Endothelial cell of umbilical vein (primary cell): Measurements from ENCODE around the gene FAM228B. TPM values are rescaled to one million over a fixed set of nuclear protein-coding genes. Genes with fewer than 3 reads are reported as not detected.

Source experiments
- BruUV-seq: library from RNA; stranded (reverse); fragments of 400-500 nt; replicated peaks from 2 replicates; lab custom pipeline; 2021; lab: Mats Ljungman, UMichigan
- CTCF ChIA-PET: fragments of 300-600, 350-600 bp; sonication (Branson Sonifier 250); formaldehyde crosslinking; loops from one replicate; lab custom pipeline; 2021; ENCODE audit warnings: antibody characterized with exemption, inconsistent platforms; lab: Charles Lee
- POLR2A ChIA-PET: fragments of 300-600, 350-600 bp; sonication (Branson Sonifier 250); formaldehyde crosslinking; loops from one replicate; lab custom pipeline; 2021; ENCODE audit warnings: antibody characterized with exemption, inconsistent platforms; lab: Charles Lee
- DNase-seq: peaks from one replicate; pipeline ENCODE4 v3.0.0-alpha.2; 2011; ENCODE audit warnings: low read depth, low spot score
- FAIRE-seq: peaks from 2 replicates; lab custom pipeline; 2011; peaks lifted over from hg19 to GRCh38; lab: Jason Lieb, UNC
- H2AFZ ChIP-seq: 2 replicates; pipeline ENCODE4 v1.6.0; 2012; ENCODE audit warnings: low read depth, low read length, control low read depth, inconsistent platforms
- H3K27ac ChIP-seq: 2 replicates; pipeline ENCODE4 v1.5.1; 2011; ENCODE audit warnings: low read depth, mild to moderate bottlenecking, control low read depth, low read length, moderate library complexity; ENCODE audit not compliant: insufficient read depth
- H3K27me3 ChIP-seq, 2 experiments: 2 replicates each; pipeline versions ENCODE4 v1.6.0 to v1.6.1; 2011; ENCODE audit warnings: low read length in 2 of 2, mixed read lengths in 1 of 2; ENCODE audit not compliant: control insufficient read depth in 2 of 2, insufficient read depth in 2 of 2
- H3K36me3 ChIP-seq, 2 experiments: 2 replicates in 1 of 2; 3 replicates in 1 of 2; pipeline ENCODE4 v1.5.1; 2011; ENCODE audit warnings: low read length in 2 of 2, mild to moderate bottlenecking in 1 of 2, moderate library complexity in 1 of 2; ENCODE audit not compliant: control insufficient read depth in 2 of 2, insufficient read depth in 2 of 2; ENCODE audit errors: extremely low read depth in 1 of 2
- H3K4me1 ChIP-seq: 3 replicates; pipeline ENCODE4 v1.5.1; 2011; ENCODE audit warnings: mild to moderate bottlenecking, low read length; ENCODE audit not compliant: control insufficient read depth, insufficient read depth; ENCODE audit errors: extremely low read depth
- H3K4me2 ChIP-seq: 2 replicates; pipeline ENCODE4 v1.6.1; 2011; ENCODE audit warnings: low read length, control low read depth, mixed read lengths; ENCODE audit not compliant: insufficient read depth
- H3K4me3 ChIP-seq, 3 experiments: fragments of 200-600 bp in 1 of 3; sonication (generic), shearing (Covaris generic) in 1 of 3; replicated peaks in 1 of 3; 2 replicates each; pipeline ENCODE4 v1.5.1; 2011 to 2016; ENCODE audit warnings: control low read depth in 3 of 3, low read length in 3 of 3, mild to moderate bottlenecking in 2 of 3, inconsistent platforms in 1 of 3, low read depth in 1 of 3, moderate library complexity in 1 of 3; ENCODE audit not compliant: insufficient read depth in 1 of 3
- H3K79me2 ChIP-seq: 2 replicates; pipeline ENCODE4 v1.6.0; 2012; ENCODE audit warnings: low read length, inconsistent platforms; ENCODE audit not compliant: control insufficient read depth, insufficient read depth
- H3K9ac ChIP-seq: replicated peaks from 2 replicates; pipeline ENCODE3; 2011; ENCODE audit warnings: low read length, control low read depth; ENCODE audit not compliant: insufficient read depth; ENCODE audit errors: extremely low read depth
- H3K9me1 ChIP-seq: replicated peaks from 3 replicates; pipeline ENCODE4 v1.6.0; 2011; ENCODE audit warnings: mild to moderate bottlenecking, low read length; ENCODE audit not compliant: control insufficient read depth, insufficient read depth; ENCODE audit errors: extremely low read depth
- H3K9me3 ChIP-seq: replicated peaks from 2 replicates; pipeline ENCODE4 v1.5.1; 2012; ENCODE audit warnings: low read length, inconsistent platforms; ENCODE audit not compliant: control insufficient read depth, insufficient read depth
- H4K20me1 ChIP-seq: replicated peaks from 2 replicates; pipeline ENCODE3; 2011; ENCODE audit warnings: mild to moderate bottlenecking, low read length; ENCODE audit not compliant: control insufficient read depth, insufficient read depth; ENCODE audit errors: extremely low read depth
- EZH2 ChIP-seq: IDR thresholded peaks from 2 replicates; pipeline ENCODE4 v1.6.1; 2012; ENCODE audit warnings: borderline replicate concordance, low read depth, mild to moderate bottlenecking, moderate library complexity, low read length, inconsistent platforms; ENCODE audit not compliant: severe bottlenecking
- GATA2 ChIP-seq: IDR thresholded peaks from 2 replicates; pipeline ENCODE4 v1.7.0; 2011; ENCODE audit warnings: low read depth, mild to moderate bottlenecking, moderate library complexity, mixed read lengths, low read length; ENCODE audit not compliant: insufficient read length, insufficient read depth
- JUN ChIP-seq: IDR thresholded peaks from 2 replicates; pipeline ENCODE4 v1.6.1; 2011; ENCODE audit warnings: borderline replicate concordance, low read depth; ENCODE audit not compliant: insufficient read length, insufficient read depth
- POLR2A ChIP-seq: IDR thresholded peaks from 2 replicates; pipeline ENCODE4 v1.6.1; 2012; ENCODE audit warnings: low read depth, mild to moderate bottlenecking, control low read depth, low read length
- POLR2AphosphoS5 ChIP-seq: IDR thresholded peaks from 2 replicates; pipeline ENCODE4 v1.6.1; 2012; ENCODE audit warnings: low read depth, mild to moderate bottlenecking, control low read depth, low read length, moderate library complexity; ENCODE audit not compliant: insufficient read depth
- dilution Hi-C: fragments of 300-500 bp; cut with MboI; formaldehyde crosslinking; loops from one replicate; pipeline ENCODE4 v1.15.0; 2019; ENCODE audit warnings: low sequenced_read_pairs; ENCODE audit not compliant: extremely low pct_ligation_motif_present
- intact Hi-C: fragments of 100-400 bp; cut with micrococcal nuclease; formaldehyde crosslinking; loops from one replicate; pipeline ENCODE4 v1.10.0; 2022
- polyA plus RNA-seq, 4 experiments: library from polyadenylated mRNA; depleted of rRNA in 3 of 4; stranded (reverse) in 3 of 4; unstranded in 1 of 4; fragments of >200 nt; gene quantifications; 2 replicates each; pipeline versions ENCODE4 v1.2.1 to v1.2.3, GENCODE V29; 2011 to 2012; ENCODE audit warnings: missing spikeins in 1 of 4
- total RNA-seq: library from RNA; stranded (reverse); gene quantifications from 2 replicates; pipeline ENCODE4 v1.2.3, GENCODE V29; 2021
- TF ChIP-seq, protein P1 (sequence below), 2 donors: IDR thresholded peaks; 1 replicate in 1 of 2; 2 replicates in 1 of 2; pipeline ENCODE4 v1.5.1; 2011; ENCODE audit warnings: low read length in 2 of 2, mild to moderate bottlenecking in 2 of 2, moderate library complexity in 2 of 2, control low read depth in 1 of 2, inconsistent platforms in 1 of 2, low read depth in 1 of 2; ENCODE audit not compliant: insufficient read depth in 1 of 2; ENCODE audit errors: extremely low read depth in 1 of 2
- TF ChIP-seq, protein P2 (sequence below): IDR thresholded peaks from 2 replicates; pipeline ENCODE4 v1.6.1; 2011; ENCODE audit not compliant: insufficient read depth, insufficient read length

Gene FAM228B
- total and polyA plus RNA-seq, 2 donors (not counting 3 experiments of a cell fraction or from before 2014, with no cell fraction given) = 1.6 to 11.9 TPM

DNA sequence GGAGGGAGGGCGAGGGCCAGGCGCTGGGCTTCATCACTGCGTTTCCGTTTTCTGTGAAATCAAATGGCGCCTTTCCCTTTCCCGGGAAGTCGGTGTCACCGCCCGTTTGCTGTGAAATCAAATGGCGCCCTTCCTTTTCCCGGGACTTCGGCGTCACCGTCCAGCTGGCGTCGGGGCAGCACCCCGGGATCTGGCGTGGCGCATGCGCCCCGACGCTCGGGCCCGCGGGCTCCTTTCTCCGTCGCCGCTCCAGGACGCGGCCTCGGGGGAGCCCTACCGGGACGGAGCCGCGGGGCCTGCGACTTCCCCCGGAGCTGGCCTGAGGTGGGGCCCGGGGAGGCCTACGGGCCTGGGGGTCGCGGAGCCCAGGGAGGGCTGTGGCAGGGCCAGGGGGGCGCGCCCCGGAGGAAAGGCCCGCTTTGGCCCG is 51.6 kb downstream of the FAM228B start, which contains the start of gene FAM228A:
FAM228A (plus strand) TSS at position 203 of the 427 bp plus-strand sequence. CDS start 428 bp downstream, outside the sequence.
- TF ChIP-seq JUN (no peak), EZH2 (no peak), POLR2AphosphoS5 (no peak), GATA2 (no peak), POLR2A (no peak)
- TF ChIP-seq, protein P1, sequence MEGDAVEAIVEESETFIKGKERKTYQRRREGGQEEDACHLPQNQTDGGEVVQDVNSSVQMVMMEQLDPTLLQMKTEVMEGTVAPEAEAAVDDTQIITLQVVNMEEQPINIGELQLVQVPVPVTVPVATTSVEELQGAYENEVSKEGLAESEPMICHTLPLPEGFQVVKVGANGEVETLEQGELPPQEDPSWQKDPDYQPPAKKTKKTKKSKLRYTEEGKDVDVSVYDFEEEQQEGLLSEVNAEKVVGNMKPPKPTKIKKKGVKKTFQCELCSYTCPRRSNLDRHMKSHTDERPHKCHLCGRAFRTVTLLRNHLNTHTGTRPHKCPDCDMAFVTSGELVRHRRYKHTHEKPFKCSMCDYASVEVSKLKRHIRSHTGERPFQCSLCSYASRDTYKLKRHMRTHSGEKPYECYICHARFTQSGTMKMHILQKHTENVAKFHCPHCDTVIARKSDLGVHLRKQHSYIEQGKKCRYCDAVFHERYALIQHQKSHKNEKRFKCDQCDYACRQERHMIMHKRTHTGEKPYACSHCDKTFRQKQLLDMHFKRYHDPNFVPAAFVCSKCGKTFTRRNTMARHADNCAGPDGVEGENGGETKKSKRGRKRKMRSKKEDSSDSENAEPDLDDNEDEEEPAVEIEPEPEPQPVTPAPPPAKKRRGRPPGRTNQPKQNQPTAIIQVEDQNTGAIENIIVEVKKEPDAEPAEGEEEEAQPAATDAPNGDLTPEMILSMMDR (IDR thresholded peaks at IDR 0.05; ENCODE audit: extremely low read depth in 1 of 2, insufficient read depth in 1 of 2, low read depth in 1 of 2, low read length in 2 of 2) = no peak
- TF ChIP-seq, protein P2, sequence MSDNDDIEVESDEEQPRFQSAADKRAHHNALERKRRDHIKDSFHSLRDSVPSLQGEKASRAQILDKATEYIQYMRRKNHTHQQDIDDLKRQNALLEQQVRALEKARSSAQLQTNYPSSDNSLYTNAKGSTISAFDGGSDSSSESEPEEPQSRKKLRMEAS = no peak
- no peak within 1 kb of the TSS for H3K4me2 ChIP-seq
- H3K9me1 ChIP-seq = no peaks in the 10 kb centered on the region
- DNase-seq = no peak
- no peak within 1 kb of the TSS for H3K27ac ChIP-seq
- no peaks in the 10 kb centered on the region for H3K79me2 ChIP-seq
- POLR2A ChIA-PET = no interaction called here
- H3K27me3 ChIP-seq = peaks cover 0 to 1% of the 10 kb centered on the region in 2 experiments
- H3K36me3 ChIP-seq = no peaks in the 10 kb centered on the region
- no peaks in the 10 kb centered on the region for H3K4me1 ChIP-seq
- CTCF ChIA-PET = interaction anchor here (2.0 kb wide), 1 partner anchor 11 kb away, joined by 7 read pairs; no protein-coding TSS in a partner anchor
- H2AFZ ChIP-seq = peak within 1 kb of the TSS; percentile 84
- intact Hi-C loops = no loop called here
- no TSS peak for BruUV-seq
- dilution Hi-C loops = no loop called here
- no peak for FAIRE-seq
- no peak within 1 kb of the TSS for H3K9ac ChIP-seq
- peak within 1 kb of the TSS in 1 of 3 experiments; percentile 27 for H3K4me3 ChIP-seq
- no peaks in the 10 kb centered on the region for H4K20me1 ChIP-seq
- H3K9me3 ChIP-seq = no peaks in the 10 kb centered on the region
